Measurements from ENCODE around the gene DEFB114. TPM values are rescaled to one million over a fixed set of nuclear protein-coding genes. Genes with fewer than 3 reads are reported as not detected.

The DEFB114 gene
- total RNA-seq, 1 donor from 2014 or later: not detected

- Histone ChIP-seq H3K4me3 (no peak overlapping the region), H3K27me3 (ENCODE audit: low read depth) (no peaks in the 10 kb centered on the region), H3K9me3 (replicated peaks) (no peaks in the 10 kb centered on the region), H3K27ac (replicated peaks) (no peak overlapping the region), H3K4me1 (peaks cover 3% of the 10 kb centered on the region), H3K36me3 (no peaks in the 10 kb centered on the region)
- DNase-seq: no peak
- no peak for TF ChIP-seq CTCF (IDR thresholded peaks at IDR 0.05; ENCODE audit: borderline replicate concordance)
- intact Hi-C loops (cut with micrococcal nuclease): no loop called here
Observed at GRCh38 chr6:49919935-49920644, 43.9 kb downstream of the DEFB114 start.

- TF ChIP-seq CTCF (IDR thresholded peaks at IDR 0.05; ENCODE audit: borderline replicate concordance): no peak
- Histone ChIP-seq H3K9me3 (replicated peaks) (no peaks in the 10 kb centered on the region), H3K36me3 (no peaks in the 10 kb centered on the region)
Observed at GRCh38 chr6:49919261-49919660, 44.7 kb downstream of the DEFB114 start.

GRCh38 chr6:49918787-49919186 is 45.2 kb downstream of the DEFB114 start:
- H3K27me3 ChIP-seq (ENCODE audit: low read depth): no peaks in the 10 kb centered on the region
- intact Hi-C loops (cut with micrococcal nuclease): no loop called here
- no peak overlapping the region for H3K4me3 ChIP-seq
- no peak overlapping the region for H3K27ac ChIP-seq (replicated peaks)
- no peak for TF ChIP-seq CTCF (IDR thresholded peaks at IDR 0.05; ENCODE audit: borderline replicate concordance)
- no peaks in the 10 kb centered on the region for H3K9me3 ChIP-seq (replicated peaks)
- H3K4me1 ChIP-seq: peaks cover 10% of the 10 kb centered on the region
- no peak for DNase-seq
- no peaks in the 10 kb centered on the region for H3K36me3 ChIP-seq

More at GRCh38 chr6:49919261-49919660, 44.7 kb downstream of the DEFB114 start:
- H3K27ac ChIP-seq (replicated peaks): no peak overlapping the region
- H3K27me3 ChIP-seq (ENCODE audit: low read depth): no peaks in the 10 kb centered on the region
- H3K4me3 ChIP-seq: no peak overlapping the region
- no peak for DNase-seq
- H3K4me1 ChIP-seq: peaks cover 10% of the 10 kb centered on the region
- intact Hi-C loops (cut with micrococcal nuclease): no loop called here

GRCh38 chr6:49915035-49915434 is 48.9 kb downstream of the DEFB114 start:
- Histone ChIP-seq H3K9me3 (replicated peaks) (no peaks in the 10 kb centered on the region), H3K4me3 (no peak overlapping the region), H3K27ac (replicated peaks) (no peak overlapping the region), H3K4me1 (peaks cover 10% of the 10 kb centered on the region), H3K27me3 (ENCODE audit: low read depth) (no peaks in the 10 kb centered on the region), H3K36me3 (no peaks in the 10 kb centered on the region)
- no peak for DNase-seq
- TF ChIP-seq CTCF (IDR thresholded peaks at IDR 0.05; ENCODE audit: borderline replicate concordance): no peak
- intact Hi-C loops (cut with micrococcal nuclease): no loop called here

- TF ChIP-seq CTCF (IDR thresholded peaks at IDR 0.05; ENCODE audit: borderline replicate concordance): no peak
- Histone ChIP-seq H3K4me3 (no peak overlapping the region), H3K36me3 (no peaks in the 10 kb centered on the region), H3K4me1 (peaks cover 10% of the 10 kb centered on the region), H3K27me3 (ENCODE audit: low read depth) (no peaks in the 10 kb centered on the region), H3K27ac (replicated peaks) (no peak overlapping the region), H3K9me3 (replicated peaks) (no peaks in the 10 kb centered on the region)
- DNase-seq: no peak
- intact Hi-C loops (cut with micrococcal nuclease): no loop called here
Observed at GRCh38 chr6:49913636-49914375, 50.2 kb downstream of the DEFB114 start.
